UCSD-AML1 (cell line): ENCODE results near the gene FGF18.

ENCODE experiments used
- DNase-seq: peaks from one replicate; lab custom pipeline; 2025; ENCODE audit not compliant: unreplicated experiment; lab: John Stamatoyannopoulos, UW

FGF18 gene

GRCh38 chr5:171467107-171467506, 47.7 kb downstream of the FGF18 start:
- no peak for DNase-seq

GRCh38 chr5:171469326-171469725, 49.9 kb downstream of the FGF18 start:
- no peak for DNase-seq

DNA sequence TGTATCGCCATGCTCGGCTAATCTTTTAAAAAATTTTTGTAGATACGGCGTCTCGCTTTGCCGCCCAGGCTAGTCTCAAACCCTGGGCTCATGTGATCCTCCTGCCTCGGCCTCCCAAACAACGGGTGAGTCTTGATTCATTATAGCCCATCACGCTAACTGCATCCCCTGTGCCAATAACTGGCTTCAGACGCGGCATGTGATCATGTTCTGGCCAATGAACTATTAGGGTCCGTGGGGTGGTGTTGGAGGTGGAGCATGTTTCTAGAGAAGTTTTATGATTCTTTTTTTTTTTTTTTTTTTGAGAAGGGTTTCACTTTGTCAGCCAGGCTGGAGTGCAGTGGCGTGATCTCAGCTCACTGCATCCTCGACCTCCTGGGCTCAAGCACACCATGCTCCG, 51.0 kb downstream of the FGF18 start:
- no peak for DNase-seq

GRCh38 chr5:171474230-171474813, 54.9 kb downstream of the FGF18 start:
- no peak for DNase-seq

DNA sequence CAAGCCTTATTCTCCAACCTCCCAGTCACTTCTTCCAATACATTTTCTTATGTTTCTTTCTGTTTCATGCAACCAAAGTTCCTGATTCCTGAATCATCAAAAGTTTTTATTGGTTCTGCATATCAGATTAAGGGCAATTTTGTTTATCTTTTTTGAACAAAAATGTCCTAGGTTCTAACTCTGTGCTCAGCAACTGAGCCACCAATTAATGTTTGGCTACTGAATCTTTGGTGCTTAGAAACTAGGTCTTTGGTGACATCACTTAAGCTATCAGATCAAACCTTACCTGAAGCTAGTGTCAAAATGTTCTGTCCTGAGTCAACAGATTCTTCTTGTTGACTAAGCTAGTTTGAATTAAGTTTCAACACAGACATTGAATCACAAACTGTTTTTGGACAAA, 56.1 kb downstream of the FGF18 start:
- DNase-seq: no peak

- DNase-seq: no peak
These were observed 57.3 kb downstream of the FGF18 start for GRCh38 chr5:171476701-171477100.

- no peak for DNase-seq
These were observed 57.7 kb downstream of the FGF18 start for GRCh38 chr5:171477101-171477500.

DNA sequence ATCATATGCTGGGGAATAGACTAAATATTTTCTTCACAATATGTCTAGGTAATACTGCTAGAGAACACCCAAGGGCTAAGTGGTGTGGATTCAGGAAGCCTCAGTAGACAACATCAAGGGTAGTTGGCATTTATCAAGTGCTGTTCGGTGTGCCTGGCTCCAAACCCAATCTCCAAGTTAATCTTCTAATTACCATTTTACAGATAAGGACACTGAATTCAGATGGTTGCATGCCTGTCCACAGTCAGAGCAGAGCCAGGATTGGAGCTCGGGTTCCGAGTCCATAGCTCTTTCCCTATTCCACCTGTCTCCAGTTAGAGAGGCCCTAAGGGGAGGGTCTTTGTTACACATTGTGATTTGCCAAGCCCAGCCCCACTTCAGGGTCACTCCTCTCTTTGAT, 58.2 kb downstream of the FGF18 start:
- DNase-seq: no peak

DNA sequence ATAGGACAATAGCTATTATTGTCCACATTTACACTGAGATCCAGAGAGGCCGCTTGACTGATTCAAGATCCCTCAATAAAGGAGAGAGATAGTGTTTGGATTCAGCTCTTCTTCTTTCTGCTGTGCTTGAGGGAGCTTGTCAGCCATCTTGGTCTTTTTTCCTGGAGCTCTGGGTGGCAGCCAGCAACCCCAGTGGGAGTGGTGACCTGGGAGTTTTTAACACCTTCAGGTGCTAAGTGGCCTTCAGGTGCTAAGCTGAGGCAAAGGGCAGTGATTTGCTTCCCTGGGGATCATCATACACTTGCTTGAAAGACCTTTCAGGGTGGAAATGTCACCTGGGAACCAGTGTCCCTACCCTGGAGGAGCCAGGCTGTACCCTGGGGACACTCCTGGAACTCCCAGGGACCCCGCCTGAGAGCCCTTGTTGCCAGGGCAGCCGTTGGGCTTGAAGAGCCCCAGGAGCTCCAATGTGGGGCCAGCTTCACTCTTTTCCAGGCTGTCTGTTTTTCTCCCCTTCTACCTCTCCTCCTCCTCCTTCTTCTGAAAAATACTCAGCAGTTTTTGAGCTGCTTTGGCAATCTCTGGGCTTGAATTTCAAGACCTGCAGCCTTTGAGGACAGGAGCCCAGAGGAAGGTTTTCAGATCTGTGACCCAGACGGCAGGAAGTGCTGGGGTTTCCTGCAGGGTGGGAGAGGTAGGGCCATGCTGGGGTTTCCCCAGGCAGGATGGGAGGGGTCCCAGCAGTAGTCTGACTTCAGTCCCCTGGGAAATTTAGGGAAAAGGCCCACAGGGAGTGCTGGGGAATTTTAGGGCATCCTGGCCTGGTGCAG, 59.7 kb downstream of the FGF18 start:
- no peak for DNase-seq

DNA sequence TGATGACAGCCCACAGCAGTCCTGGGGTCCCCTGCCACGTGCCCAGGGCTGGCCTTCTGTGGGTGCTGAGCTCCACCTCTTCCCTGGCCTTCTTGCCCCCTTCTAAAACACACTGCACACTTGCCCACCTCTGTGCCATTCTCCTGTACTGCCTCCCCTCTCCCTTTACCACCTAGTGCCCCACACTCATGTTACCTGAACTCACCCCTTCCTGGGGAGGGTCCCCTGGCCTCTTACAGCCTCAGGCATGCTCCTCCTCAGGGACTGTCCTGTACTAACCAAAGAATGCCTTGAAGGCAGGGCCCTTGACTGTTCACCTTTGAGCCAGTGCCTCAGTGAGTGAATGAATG, 60.3 kb downstream of the FGF18 start:
- DNase-seq: no peak

- no peak for DNase-seq
These were observed 60.8 kb downstream of the FGF18 start for GRCh38 chr5:171480239-171480638.

DNA sequence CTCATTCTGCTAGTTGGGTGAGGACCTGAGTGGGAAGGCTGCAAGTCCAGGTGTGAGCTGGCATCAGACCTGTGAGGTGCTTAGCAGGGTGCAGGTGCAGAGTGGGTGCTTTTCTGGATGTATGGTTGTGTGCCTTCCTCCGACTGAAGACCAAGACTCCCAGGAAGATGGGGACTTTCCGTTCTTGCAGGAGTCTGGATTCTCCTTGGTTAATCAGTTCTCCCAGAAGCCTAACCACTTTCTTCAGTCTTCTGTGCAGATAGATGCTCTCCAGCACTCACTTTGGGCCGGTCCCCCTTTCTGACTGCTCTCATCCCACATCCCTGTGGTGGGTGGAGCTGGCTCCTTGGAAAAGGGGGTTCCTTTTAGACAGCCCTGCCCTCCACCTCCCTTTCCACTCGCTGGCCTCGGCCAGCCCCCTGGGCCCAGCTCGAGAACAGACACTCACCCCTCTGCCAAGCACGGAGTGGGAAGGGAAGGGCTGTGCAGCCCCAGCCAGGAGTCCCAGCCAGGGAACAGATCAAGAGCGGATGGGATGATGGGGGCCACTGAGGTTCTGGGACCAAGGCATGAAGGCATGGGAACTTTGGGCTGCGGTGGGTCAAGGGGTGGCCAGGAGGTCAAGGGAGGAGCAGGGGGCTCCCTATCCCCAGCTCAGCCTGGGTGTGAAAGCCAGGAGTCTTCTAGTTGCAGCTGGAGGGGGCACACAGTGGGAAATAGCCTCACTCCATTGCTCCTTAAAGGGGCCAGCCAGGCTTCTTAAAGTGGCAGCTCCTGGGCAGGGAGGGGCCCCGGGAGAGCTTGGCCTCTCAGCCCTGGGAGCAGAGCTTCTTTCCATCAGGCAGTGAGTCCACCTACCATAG, 62.4 kb downstream of the FGF18 start:
- no peak for DNase-seq

- no peak for DNase-seq
These were observed 62.9 kb downstream of the FGF18 start for GRCh38 chr5:171482434-171482730.

GRCh38 chr5:171483551-171484135, 64.2 kb downstream of the FGF18 start:
- no peak for DNase-seq

DNA sequence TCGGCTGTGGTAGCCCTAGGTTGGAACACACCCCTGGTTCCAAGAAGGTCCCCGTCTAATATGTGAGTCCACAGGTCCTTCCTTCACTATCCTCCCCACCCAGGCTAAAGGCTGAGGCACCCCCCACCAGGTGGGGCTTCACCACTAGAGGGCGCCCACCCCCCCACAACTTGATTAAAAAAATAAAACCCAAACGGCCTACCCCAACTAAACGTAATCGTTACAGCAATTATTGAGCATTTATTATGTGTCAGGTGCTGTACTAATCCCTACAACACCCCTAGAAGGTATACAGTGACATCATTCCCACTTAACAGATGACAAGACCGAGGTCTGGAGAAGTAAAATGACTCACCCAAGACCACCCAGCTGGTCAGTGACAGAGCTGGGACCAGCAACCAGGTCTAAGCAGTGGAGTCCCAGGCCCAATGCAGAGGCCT, 65.0 kb downstream of the FGF18 start:
- peak; percentile 24 for DNase-seq

DNA sequence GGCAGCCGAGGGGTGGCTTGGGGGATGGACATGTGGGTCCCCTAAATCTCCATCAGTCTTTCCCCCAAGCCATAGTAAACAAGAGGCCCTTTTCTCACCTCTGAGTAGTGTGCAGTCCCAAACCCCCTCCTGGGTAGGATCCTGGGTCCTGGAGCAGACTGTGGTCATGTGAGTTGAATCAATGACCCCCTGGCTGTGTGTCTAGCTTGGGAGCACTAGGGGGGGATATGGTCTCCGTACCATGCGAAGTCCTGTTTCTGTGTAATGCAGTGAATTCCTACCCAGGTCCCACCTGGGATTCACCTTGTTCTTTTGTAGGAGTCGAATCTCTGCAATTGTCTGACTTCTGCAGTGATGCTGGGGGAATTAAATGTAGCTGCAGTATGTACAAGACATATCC, 66.2 kb downstream of the FGF18 start:
- DNase-seq: no peak

- no peak for DNase-seq
These were observed 67.2 kb downstream of the FGF18 start for GRCh38 chr5:171486613-171487012.

DNA sequence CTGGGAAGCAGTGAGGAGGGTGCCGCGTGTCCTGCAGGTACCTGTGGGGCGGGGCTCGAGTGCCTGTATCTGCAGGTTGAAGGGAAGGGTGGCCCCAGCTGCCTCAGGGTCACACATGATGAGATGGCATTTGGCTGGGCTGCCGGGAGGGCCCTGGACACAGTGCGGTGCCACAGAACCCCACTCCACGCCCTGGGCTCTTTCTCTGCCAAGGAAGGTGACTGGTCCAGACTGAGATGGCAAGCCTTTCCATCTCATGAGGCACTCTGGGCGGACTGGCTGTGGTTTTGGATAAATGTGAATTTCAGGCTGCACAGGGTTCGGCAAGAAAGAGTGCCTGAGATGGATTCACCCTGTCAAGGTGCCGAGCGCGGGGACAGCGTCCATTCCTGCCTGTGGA, 69.4 kb downstream of the FGF18 start:
- no peak for DNase-seq

DNA sequence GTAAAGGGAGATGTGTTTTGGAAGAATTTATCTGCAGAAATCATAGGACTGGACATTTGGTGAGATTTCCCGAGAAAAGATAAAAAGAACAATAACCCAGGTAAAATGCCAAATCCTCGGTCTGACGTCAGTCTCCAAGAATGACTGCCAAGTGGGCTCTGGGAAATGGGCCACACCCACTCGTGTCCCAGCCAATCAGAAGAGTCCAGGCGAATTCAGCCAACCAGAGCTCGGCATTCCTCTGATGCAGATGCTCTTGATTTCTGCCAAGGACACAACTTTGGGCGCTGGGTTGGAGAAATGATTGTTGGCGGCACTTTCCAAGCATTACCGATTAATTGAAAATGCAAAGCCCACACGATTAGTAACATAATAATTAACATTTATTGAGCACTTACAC, 73.3 kb downstream of the FGF18 start:
- DNase-seq: no peak

DNA sequence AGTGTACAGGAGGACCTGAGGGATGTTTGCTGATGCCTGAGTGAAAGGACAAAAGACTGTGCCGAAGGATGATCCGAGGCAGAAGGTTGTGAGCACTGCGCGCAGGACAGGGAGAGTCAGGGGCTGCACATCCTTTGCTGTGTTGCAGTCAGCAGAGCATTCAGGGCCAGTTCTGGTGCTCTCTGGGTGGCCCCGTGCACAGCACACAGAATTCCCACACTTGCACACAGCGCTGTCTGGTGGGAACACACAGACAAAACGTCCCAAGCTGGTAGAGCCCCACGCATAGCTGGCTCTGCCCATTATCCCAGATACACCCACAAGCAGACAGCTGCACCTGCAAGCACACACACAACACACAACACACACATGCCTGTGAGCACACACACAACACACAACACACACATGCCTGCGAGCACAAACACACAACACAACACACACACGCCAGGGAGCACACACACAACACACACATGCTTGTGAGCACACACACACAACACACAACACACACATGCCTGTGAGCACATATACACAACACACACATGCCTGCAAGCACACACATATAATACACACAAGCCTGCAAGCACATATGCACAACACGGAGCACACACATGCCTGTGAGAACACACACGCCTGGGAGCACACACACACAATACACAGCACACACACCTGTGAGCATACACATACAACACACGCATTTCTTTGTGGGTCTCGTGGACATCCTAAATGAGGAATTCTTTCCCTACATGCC, 74.4 kb downstream of the FGF18 start:
- DNase-seq: no peak
